ENCODE data around the gene WASF1.

WASF1 gene

DNA sequence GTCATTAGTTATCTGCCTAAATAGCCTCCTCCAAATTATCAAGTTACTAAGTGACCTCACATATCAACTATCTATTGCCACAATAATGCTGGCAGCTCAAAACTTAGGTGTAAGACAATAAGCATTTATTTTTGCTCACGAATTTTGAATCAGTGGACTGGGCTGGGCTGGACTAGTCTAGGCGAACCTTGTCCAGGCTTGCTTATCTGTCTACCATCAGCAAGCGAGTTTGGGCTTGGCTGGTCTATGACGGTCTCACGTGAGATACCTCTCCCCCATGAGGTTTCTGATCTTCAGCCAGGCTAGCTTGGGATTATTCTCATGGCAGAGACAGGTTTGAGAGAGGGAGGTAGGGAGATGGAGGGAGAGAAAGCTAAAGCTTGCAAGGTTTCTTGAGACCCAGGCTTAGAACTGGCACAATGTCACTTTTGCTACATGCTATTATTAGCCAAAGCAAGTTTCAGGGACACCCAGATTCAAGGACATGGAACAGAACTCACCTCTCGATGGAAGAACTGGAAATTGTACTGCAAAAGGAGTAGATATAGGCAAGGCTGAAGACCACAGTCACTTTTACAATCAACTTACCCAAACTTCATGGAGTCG, 80.9 kb downstream of the WASF1 start:
- Histone ChIP-seq H3K9me2 (replicated peaks; ENCODE audit: control insufficient read depth, low read length) (no peaks in the 10 kb centered on the region), H3F3A (ENCODE audit: control insufficient read depth, insufficient read depth) (0 out of 2 replicates have a peak, but pooled peaks cover 2% of the 10 kb centered on the region), H4K20me1 (ENCODE audit: control insufficient read depth, insufficient read depth, low read depth, low read length) (no peaks in the 10 kb centered on the region), H3K4me3 (ENCODE audit: low read length) (no peak overlapping the region), H3K79me2 (ENCODE audit: control insufficient read depth, low read length) (no peaks in the 10 kb centered on the region), H3K27me3 (ENCODE audit: control insufficient read depth, low read length) (no peaks in the 10 kb centered on the region), H3K4me1 (ENCODE audit: control insufficient read depth, low read length) (peaks cover 22% of the 10 kb centered on the region), H3K9me3 (ENCODE audit: control insufficient read depth, insufficient read depth, low read length) (no peaks in the 10 kb centered on the region), H3K27ac (ENCODE audit: low read depth, low read length) (no peak overlapping the region), H3K4me2 (ENCODE audit: low read length) (no peak overlapping the region), H3K36me3 (ENCODE audit: control insufficient read depth, low read length) (peaks cover 52% of the 10 kb centered on the region)
- TF ChIP-seq EZH2phosphoT487 (IDR thresholded peaks at IDR 0.05; ENCODE audit: borderline replicate concordance, low read length) (no peak), CTCF (IDR thresholded peaks at IDR 0.05; ENCODE audit: low read depth, low read length, poor library complexity, severe bottlenecking) (no peak)

DNA sequence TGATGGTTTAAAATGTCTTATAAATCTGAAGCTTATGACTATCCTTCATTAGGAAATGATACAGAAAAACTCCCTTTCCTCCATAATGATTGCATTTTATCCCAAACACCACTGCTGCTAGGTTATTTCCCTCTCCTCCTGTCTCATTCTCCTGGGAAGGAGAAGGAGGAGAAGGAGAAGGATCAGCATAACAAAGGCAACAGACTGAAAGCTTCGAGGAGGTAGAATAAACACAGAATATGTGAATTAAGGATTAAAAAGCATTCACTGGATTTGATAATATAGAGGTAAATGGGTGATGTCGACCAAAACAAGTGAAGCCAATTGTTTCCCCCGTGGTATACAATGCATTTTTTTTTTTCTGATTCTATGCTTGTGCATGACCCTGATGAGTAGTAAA, 82.0 kb downstream of the WASF1 start:
- H3K27me3 ChIP-seq (ENCODE audit: control insufficient read depth, low read length), result no peaks in the 10 kb centered on the region
- H3K4me1 ChIP-seq (ENCODE audit: control insufficient read depth, low read length), result peaks cover 11% of the 10 kb centered on the region
- no peaks in the 10 kb centered on the region for H3K9me2 ChIP-seq (replicated peaks; ENCODE audit: control insufficient read depth, low read length)
- no peaks in the 10 kb centered on the region for H3K9me3 ChIP-seq (ENCODE audit: control insufficient read depth, insufficient read depth, low read length)
- peaks cover 41% of the 10 kb centered on the region for H3K36me3 ChIP-seq (ENCODE audit: control insufficient read depth, low read length)
- no peaks in the 10 kb centered on the region for H4K20me1 ChIP-seq (ENCODE audit: control insufficient read depth, insufficient read depth, low read depth, low read length)
- TF ChIP-seq EZH2phosphoT487 (IDR thresholded peaks at IDR 0.05; ENCODE audit: borderline replicate concordance, low read length) (no peak), CTCF (IDR thresholded peaks at IDR 0.05; ENCODE audit: low read depth, low read length, poor library complexity, severe bottlenecking) (no peak)
- no peak overlapping the region for H3K4me3 ChIP-seq (ENCODE audit: low read length)
- no peak overlapping the region for H3K4me2 ChIP-seq (ENCODE audit: low read length)
- no peak overlapping the region for H3K27ac ChIP-seq (ENCODE audit: low read depth, low read length)
- H3K79me2 ChIP-seq (ENCODE audit: control insufficient read depth, low read length), result no peaks in the 10 kb centered on the region
- 0 out of 2 replicates have a peak, but pooled peaks cover 1% of the 10 kb centered on the region for H3F3A ChIP-seq (ENCODE audit: control insufficient read depth, insufficient read depth)

DNA sequence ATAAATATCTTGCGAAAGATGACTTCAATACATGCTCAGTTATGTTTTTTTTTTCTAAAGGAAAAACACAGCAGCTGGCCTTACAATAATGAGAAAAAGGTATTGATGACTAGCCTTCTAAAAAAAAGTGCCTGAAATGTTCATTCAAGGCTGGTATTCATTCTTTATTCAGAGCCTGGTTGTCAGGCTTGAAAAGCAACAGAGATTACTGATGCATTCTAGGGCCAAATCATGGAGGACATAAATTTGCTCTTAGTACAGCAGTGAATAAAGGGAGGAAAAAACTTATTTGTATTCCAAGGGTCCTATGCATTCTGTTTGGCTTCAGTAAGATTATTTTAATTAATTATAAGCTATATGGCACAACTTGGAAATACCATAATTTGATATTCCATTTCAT, 83.5 kb downstream of the WASF1 start:
- H4K20me1 ChIP-seq (ENCODE audit: control insufficient read depth, insufficient read depth, low read depth, low read length), result no peaks in the 10 kb centered on the region
- H3K4me2 ChIP-seq (ENCODE audit: low read length), result no peak overlapping the region
- H3K27me3 ChIP-seq (ENCODE audit: control insufficient read depth, low read length), result no peaks in the 10 kb centered on the region
- H3F3A ChIP-seq (ENCODE audit: control insufficient read depth, insufficient read depth), result no peaks in the 10 kb centered on the region
- no peaks in the 10 kb centered on the region for H3K9me3 ChIP-seq (ENCODE audit: control insufficient read depth, insufficient read depth, low read length)
- H3K27ac ChIP-seq (ENCODE audit: low read depth, low read length), result no peak overlapping the region
- no peak for TF ChIP-seq EZH2phosphoT487 (IDR thresholded peaks at IDR 0.05; ENCODE audit: borderline replicate concordance, low read length)
- TF ChIP-seq CTCF (IDR thresholded peaks at IDR 0.05; ENCODE audit: low read depth, low read length, poor library complexity, severe bottlenecking), result no peak
- no peak overlapping the region for H3K4me3 ChIP-seq (ENCODE audit: low read length)
- H3K79me2 ChIP-seq (ENCODE audit: control insufficient read depth, low read length), result no peaks in the 10 kb centered on the region
- H3K9me2 ChIP-seq (replicated peaks; ENCODE audit: control insufficient read depth, low read length), result no peaks in the 10 kb centered on the region
- H3K36me3 ChIP-seq (ENCODE audit: control insufficient read depth, low read length), result peaks cover 28% of the 10 kb centered on the region
- no peaks in the 10 kb centered on the region for H3K4me1 ChIP-seq (ENCODE audit: control insufficient read depth, low read length)
